GM18517 (cell line): ENCODE measurements around the gene TOR1B.

Experiments
- ATAC-seq: cut with Tn5 transposase; IDR thresholded peaks from one replicate; pipeline ENCODE4 v1.9.1; 2021; ENCODE audit warnings: mild to moderate bottlenecking, moderate library complexity; ENCODE audit not compliant: unreplicated experiment

Gene TOR1B

DNA sequence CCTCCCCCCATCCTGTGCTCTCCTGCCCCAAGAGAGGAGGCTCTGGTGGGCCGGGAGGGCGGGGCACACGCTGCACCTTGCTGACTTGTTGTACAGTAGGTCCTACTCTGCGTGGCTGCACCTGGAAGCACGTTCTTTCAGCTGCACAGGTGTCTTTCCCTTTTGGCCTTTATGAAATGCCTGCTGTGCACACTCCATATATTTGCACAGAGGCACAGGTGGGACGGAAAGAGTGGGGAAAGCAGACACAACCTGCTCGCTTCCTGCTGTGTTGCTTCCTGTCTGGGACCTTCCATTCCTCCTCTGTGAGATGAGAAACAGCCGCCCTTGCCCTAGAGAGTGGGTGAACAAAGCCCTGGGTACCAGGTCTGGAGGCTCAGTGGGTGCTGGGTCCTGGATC is 37.0 kb downstream of the TOR1B start:
- no peak for ATAC-seq

DNA sequence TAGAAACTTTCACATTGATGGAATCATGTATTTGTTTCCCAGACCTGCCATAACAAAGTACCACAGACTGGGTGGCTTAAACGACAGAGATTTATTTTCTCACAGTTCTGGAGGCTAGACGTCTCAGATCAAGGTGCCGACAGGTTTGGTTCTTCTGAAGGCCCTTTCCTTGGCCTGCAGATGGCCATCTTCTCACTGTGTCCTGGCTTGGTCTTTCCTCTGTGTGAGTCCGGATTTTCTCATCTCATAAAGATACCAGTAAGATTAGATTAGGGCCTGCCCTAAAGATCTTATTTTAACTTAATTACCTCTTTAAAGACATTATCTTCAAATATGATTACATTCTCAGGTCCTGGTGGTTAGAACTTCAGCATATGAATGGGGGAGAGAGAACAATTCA is 38.1 kb downstream of the TOR1B start:
- no peak for ATAC-seq

- no peak for ATAC-seq
Measured at GRCh38 chr9:129845373-129845772, 42.4 kb downstream of the TOR1B start.

DNA sequence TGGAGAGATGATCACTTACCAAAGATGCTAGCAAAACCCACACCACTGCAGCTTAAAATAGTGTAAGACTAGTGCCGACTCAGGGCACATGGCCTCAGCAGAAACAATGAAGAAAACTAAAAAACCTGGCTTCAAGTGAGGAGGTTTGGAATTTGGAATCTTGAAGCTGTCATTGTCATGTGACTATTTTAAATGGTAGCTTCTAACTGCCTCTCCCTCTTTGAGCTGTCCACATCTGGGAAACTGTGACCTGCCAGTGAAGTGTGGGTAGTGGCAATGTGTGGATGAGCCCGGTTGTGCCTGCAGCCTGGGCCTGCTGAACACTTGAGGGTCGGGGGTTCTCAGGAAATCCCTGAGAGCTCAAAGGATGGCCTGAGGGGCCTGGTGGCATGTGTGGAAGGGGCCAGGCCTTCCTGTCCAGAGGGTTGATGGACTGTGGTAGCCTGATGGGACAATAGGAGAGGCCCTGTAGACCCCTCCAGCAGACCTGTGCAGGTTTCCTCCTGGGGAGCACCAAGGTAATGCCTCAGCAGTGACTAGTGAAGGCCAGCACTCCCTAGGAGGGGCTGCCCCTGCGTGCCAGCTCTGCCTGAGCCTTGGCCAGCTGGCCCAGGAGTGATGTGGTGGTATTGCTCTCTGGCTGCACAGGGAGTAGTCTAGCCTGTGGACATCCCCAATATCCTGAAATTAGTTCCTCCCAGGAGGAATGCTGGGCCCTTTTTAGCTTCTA is 45.9 kb downstream of the TOR1B start:
- ATAC-seq = no peak

GRCh38 chr9:129849901-129850300 is 46.9 kb downstream of the TOR1B start:
- ATAC-seq = no peak

DNA sequence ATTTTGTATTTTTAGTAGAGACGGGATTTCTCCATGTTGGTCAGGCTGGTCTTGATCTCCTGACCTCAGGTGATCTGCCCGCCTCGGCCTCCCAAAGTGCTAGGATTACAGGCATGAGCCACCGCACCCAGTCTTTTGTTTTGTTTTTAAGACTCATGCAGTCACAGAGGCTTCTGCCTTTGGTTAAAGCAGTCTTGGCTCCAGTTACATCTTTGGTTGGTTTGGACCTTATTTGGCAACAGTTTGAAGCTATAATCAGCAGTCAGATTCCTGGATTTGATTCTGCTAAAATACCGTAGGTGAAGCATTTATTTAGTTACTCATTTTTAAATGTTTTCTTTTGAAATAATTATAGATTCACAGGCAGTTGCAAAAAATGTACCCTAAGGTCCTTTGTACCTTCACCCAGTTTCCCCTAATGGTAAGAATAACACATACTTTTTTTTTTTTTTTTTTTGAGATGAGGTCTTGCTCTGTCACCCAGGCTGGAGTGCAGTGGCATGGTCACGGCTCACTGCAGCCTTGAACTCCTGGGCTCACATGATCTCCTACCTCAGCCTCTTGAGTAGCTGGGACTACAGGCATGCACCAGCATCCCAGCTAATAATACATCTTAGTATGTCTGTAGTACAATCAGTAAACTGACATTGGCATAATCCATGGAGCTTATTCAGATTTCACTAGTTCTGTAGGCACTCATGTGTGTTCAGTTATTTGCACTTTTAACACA is 48.0 kb downstream of the TOR1B start:
- ATAC-seq = no peak

DNA sequence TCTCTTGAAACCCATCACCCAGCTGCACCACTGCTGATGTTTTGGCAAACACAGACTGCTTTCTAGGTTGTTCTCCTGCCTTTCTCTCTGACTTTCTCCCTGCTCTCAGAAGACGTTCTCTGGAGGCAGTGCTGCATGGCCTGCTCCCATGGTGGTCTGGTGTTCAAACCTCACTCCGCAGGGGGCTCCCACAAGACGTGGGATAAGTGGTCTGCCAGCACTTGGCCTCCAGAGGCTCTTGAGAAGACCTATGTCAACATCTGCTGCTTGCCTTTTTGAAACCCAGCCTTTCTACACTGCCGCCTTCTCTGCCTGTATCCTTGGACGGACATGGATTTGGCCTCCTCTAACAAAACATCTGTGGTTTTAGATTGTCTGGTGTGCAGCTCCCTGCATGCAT is 48.8 kb downstream of the TOR1B start:
- ATAC-seq = no peak

GRCh38 chr9:129852579-129852978 is 49.6 kb downstream of the TOR1B start:
- no peak for ATAC-seq

GRCh38 chr9:129853614-129854013 is 50.6 kb downstream of the TOR1B start:
- no peak for ATAC-seq

DNA sequence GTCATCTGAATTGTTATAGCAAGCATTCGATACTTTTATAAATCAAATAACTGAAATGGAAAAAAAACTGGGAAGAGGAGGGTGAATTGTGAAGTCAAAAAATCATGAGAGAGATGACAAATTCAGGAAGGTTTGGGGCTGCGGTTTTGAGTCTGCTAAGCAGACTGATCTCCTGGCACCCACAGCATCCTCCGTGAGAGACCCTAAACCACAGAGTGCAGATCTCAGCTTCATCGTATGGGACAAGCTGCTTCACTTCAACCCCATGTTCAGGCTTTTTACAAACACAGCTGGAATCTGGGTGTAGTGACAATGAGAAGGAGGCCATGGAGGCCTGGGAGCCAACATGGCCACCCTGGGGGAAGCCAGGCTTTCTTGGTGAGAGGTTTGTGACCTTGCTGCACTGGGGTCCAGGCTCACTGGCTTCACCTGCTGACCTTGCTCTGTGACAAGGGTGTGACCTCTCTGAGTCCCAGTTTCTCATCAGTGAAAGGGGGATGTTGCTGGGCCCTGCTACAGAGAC is 51.7 kb downstream of the TOR1B start:
- ATAC-seq = no peak

DNA sequence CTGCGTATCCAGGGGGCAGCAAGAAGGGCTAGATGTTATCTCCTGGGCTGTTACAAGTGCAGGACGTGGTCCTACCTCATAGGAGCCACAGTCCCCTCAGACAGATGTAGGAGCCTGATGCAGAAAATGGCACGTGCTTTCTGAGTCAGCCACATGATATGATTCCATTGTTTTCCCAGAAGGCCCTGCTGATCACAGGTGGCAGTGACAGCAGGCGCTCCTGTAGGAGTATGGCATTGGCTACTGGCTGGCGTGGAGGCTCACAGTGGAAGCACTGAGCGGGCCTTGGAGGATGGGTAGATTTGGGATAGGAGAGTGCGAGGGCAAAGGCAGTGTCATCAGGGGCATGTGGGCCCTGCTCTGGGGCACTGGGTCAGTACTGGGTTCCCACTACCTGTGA is 54.2 kb downstream of the TOR1B start:
- no peak for ATAC-seq

GRCh38 chr9:129858167-129858962 is 55.4 kb downstream of the TOR1B start:
- no peak for ATAC-seq
